NB4 (cell line): ENCODE data around the gene EWSR1.

Experiments
- DNase-seq: peaks from one replicate; pipeline ENCODE4 v3.0.0; 2010; ENCODE audit warnings: low read depth
- H3K4me3 ChIP-seq: one replicate; pipeline ENCODE4 v1.5.1; 2011; ENCODE audit warnings: mild to moderate bottlenecking, low read depth, low read length, moderate library complexity
- CTCF ChIP-seq: IDR thresholded peaks from one replicate; pipeline ENCODE4 v1.5.1; 2012; ENCODE audit warnings: low read depth, low read length
- MAX ChIP-seq: IDR thresholded peaks from 2 replicates; pipeline ENCODE4 v1.6.1; 2011; ENCODE audit warnings: low read depth, low read length
- MYC ChIP-seq: IDR thresholded peaks from 2 replicates; pipeline ENCODE4 v1.6.1; 2011; ENCODE audit warnings: low read depth, low read length
- POLR2A ChIP-seq: IDR thresholded peaks from 2 replicates; pipeline ENCODE4 v1.6.1; 2011; ENCODE audit warnings: mild to moderate bottlenecking; ENCODE audit not compliant: insufficient read length; ENCODE audit errors: extremely low read depth

Gene EWSR1

GRCh38 chr22:29277927-29278326 is 9.9 kb downstream of the EWSR1 start:
- TF ChIP-seq CTCF (no peak), MAX (no peak)
- H3K4me3 ChIP-seq: no peak overlapping the region
- DNase-seq: no peak

- no peak for DNase-seq
- H3K4me3 ChIP-seq: no peak overlapping the region
- no peak for TF ChIP-seq POLR2A
- no peak for TF ChIP-seq CTCF
- no peak for TF ChIP-seq MAX
- no peak for TF ChIP-seq MYC
Measured at GRCh38 chr22:29284196-29284595, 16.1 kb downstream of the EWSR1 start.

- TF ChIP-seq MYC (no peak), MAX (no peak), POLR2A (no peak), CTCF (no peak)
- DNase-seq: no peak
- H3K4me3 ChIP-seq: no peak overlapping the region
Measured at GRCh38 chr22:29288837-29289236, 20.8 kb downstream of the EWSR1 start.

GRCh38 chr22:29290061-29290460 is 22.0 kb downstream of the EWSR1 start:
- H3K4me3 ChIP-seq: no peak overlapping the region
- TF ChIP-seq POLR2A (no peak), MAX (no peak), CTCF (no peak)

GRCh38 chr22:29291215-29291614 is 23.1 kb downstream of the EWSR1 start:
- DNase-seq: no peak
- no peak overlapping the region for H3K4me3 ChIP-seq
- TF ChIP-seq CTCF: no peak
- no peak for TF ChIP-seq MAX
- no peak for TF ChIP-seq MYC
- TF ChIP-seq POLR2A: no peak

More at GRCh38 chr22:29290061-29290460, 22.0 kb downstream of the EWSR1 start:
- DNase-seq: no peak

GRCh38 chr22:29292379-29292778 is 24.3 kb downstream of the EWSR1 start:
- no peak overlapping the region for H3K4me3 ChIP-seq
- DNase-seq: no peak
- TF ChIP-seq CTCF (no peak), MYC (no peak), POLR2A (no peak), MAX (no peak)
